ENCODE data around the gene RAB27A.
"Not testable (repeated sequence)": the region's sequence is repeated elsewhere in the genome, so short reads cannot be mapped to it uniquely, and the experiment has no call there.

Gene RAB27A

DNA sequence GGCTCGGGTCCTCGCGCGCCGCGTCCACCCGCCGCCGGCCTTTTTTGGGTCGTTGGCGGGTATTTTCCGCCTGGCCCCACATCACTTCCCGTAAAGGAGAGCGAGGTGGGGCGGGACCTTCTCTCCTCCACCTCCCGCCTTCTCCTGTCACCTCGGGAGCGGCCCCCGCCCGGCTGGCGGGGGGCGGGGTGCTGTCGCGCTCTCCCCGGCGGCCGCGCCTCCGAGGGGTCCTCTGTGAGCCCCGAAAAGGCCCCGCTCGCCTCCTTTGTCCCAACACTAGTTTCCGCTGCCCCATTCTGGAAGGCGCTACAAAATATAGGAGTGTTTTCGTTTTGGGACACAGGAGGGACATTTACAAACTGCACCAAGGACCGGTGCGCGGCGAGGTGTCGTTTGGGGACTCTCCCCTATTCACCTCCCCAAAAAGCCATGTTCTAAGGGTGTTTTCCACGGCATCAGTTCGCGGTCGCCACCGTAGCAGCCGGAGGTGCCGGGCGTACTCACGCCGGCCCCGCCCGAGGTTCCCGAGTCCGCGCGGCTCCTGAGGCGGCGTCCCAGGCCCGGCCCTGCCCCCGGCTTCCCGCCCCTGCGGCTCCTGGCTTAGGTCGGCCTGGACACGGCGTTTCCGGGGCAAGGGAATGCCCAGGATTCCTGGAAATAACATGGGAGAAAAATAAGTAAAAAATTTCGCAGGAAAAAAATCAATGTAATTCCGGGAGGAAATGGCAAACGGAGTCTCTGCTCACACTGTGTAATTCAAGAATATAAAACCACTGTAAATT, at the start of gene RAB27A:
Gene RAB27A, minus strand, starts transcription at position 68 of the 782 bp plus-strand sequence. CDS start 54,879 bp downstream, outside the sequence.
- peak; percentile 50 for DNase-seq (ENCODE audit: low read depth)

DNA sequence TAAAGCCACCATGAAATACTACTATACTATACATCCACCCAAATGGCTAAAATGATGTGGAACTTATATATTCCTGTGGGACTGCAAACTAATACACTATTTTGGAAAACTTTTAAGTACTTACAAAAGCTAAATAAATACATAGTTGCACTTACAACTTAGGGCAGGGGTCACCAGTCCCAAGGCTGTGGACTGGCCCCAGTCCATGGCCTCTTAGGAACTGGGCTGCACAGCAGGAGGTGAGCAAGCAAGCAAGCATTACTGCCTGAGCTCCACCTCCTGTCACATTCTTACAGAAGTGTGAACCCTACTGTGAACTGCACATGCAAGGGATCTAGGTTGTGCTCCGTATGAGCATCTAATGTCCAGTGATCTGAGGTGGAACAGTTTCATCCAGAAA, 47.5 kb upstream of the RAB27A start:
- no peak for DNase-seq (ENCODE audit: low read depth)

DNA sequence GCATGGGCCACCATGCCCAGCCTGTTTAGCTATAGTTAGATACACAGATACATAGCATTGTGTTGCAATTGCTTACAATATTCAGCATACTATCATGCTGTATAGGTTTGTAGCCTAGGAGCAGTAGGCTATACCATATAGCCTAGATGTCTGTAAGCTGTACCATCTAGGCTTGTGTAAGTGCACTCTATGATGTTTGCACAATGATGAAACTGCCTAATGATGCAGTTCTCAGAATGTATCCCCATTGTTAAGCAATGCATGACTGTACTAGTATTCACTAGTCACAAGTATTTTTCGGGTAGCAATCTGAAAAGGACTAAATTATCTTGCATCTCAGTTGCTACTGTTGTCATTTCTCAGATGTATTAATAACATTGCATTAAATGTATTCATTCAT, 45.4 kb upstream of the RAB27A start:
- no peak for DNase-seq (ENCODE audit: low read depth)

DNA sequence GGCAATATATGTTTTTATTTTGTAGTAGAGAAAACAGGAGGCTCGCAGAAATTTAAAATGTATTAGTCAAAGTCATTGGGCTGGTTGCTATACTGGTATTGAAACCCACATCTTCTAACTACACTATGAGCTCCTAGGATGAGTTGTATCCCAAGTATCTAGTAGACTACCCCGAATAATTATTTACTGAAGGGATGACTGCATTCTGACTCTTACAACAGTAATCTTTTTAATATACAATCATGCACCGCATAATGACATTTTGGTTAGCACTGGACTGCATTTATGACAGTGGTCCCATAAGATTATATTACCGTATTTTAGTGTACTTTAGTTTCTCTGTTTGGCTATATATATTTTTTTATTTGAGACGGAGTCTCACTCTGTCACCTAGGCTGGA, 44.8 kb upstream of the RAB27A start:
- no peak for DNase-seq (ENCODE audit: low read depth)

DNA sequence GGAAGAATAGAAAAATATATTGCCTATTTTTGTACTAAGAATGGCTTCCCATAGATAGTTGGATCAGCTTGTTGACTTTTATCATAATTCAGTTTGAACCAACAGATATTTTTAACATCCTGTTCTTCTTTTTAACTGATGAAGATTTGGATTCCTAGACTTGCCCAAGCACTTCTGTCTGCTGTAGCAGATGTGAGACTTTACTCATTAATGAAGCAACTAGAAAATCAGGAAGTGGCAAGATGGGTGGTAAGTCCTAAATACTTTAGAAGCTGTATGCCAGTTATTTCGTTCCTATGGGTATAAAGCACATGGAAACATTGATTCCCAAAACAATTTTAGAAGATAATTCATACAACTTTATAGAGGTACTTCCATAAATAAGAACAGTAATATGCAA, 37.8 kb upstream of the RAB27A start:
- no peak for DNase-seq (ENCODE audit: low read depth)

DNA sequence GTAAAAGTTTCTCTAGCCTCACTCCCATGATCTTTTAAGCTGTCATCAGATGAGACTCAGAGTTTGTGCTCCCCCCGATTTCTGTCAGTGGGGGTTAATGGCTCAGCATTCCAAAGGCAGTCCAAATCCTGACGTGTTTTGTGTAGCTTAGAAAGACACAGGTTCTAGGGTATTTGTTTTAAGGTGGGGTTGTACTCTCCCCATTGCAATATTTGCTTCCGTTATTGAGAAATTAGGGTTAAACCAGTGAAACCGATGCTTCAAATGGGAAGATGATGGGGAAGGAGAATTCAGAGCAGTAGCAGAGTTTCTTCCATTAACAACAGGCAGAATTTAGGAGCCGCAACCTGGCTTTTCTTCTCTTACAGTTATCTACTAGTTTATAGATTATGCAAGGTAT, 32.9 kb upstream of the RAB27A start:
- no peak for DNase-seq (ENCODE audit: low read depth)

DNA sequence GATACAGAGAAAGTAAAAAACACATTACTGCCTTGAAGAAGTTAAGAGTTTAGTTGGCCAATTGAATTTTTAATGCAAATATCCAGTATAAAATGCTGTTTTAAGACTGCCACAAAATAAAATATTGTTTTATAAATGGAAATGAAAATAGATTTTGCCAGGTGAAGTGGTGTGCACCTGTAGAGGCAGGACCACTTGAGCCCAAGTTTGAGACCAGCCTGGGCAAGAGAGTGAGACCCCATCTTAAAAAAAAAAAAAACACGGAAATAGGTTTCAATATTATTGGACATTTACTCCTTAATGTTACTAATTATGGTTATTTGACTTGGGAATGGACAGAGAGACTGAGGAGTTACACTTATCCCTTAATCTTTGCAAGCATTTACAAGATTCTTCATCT, 31.4 kb upstream of the RAB27A start:
- no peak for DNase-seq (ENCODE audit: low read depth)

DNA sequence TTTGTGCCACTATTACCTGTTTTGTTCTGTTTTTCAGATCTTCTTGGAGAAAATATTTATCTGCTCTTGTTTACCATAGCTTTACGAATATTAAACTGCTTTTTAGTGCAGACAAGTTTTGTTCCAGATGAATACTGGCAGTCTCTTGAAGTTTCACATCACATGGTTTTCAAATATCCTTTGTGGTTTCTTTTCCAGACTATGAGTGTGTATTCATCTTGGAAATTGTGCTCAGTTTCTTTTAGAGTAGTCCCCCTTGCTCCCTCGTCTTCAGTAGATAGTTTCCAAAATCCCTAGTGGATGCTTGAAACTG, 30.6 kb upstream of the RAB27A start:
- DNase-seq (ENCODE audit: low read depth), result no peak

DNA sequence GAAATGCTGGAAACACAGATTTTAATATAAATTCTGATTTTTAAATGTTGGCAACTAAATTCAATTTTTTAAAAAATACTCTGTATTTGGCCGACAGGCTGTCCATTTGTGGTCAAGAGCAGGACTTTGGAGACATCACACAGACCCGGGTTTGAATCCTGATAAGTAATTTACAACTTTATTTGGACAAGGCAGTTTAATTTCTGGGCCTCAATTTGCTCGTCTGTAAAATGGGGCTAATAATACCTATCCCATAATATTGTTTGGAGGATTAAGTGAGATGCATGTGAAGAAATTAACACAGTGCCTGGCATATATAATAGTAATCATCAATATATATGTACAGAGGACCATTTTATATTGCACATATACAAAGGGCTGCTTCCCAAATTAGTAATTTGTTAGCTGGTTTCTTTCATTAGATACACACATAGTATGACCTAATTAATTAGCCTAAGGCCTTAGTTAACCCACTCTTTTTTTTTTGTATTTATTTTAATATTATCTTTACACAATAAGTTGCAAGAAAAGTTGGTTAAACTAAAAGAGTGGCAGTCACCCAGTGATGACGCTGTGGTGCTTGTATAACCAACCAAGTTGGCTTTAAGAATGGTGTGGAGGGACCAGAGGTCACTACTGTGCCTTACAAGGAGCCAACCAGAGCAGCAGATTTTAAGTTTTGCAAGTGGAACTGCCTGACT, 30.1 kb upstream of the RAB27A start:
- peak; percentile 9 for DNase-seq (ENCODE audit: low read depth)

DNA sequence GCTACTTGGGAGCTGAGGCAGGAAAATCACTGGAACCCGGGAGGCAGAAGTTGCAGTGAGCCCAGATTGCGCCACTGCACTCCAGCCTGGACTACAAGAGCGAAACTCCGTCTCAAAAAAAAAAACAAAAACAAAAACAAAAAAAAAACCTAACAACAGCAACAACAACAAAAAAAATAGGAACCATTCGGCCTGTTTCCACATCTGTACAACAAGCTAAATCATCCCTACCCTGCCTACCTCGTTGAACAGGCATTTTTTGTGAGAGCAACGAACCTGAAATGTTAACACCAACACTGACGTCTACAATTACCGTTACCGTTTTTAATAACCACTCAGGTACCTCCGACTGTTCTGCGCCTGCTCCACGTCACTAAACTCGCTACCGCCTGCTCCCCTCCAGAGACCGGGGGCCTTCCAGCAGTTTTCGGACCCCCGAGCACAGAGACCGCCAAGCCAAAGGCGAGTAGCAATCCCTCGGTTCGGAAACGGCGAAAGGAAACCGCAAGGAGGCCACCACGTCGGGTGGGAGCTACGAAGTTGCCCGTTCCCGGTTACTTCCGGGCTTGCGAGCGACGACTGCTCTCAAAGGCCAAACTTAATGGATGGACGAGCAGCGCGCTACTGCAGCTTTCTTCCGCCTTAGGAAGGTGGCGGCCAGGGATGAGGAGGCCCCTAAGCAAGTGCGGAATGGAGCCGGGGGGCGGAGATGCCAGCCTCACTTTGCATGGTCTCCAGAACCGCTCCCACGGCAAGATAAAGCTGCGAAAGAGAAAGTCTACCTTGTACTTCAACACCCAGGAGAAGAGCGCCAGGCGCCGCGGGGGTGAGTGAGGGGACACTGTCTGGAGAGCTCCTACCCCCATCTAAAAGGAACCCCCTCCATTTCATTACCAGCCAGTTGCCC, 29.2 kb upstream of the RAB27A start, which contains the start of the genes PIGB and PIGBOS1:
Gene PIGB, plus strand, starts transcription at position 635 of the 907 bp plus-strand sequence. Its CDS starts 29 bp downstream, at position 664.
Gene PIGBOS1, minus strand, starts transcription at position 536 of the 907 bp plus-strand sequence. CDS start 1,331 bp downstream, outside the sequence.
- DNase-seq (ENCODE audit: low read depth), result peak; percentile 77

DNA sequence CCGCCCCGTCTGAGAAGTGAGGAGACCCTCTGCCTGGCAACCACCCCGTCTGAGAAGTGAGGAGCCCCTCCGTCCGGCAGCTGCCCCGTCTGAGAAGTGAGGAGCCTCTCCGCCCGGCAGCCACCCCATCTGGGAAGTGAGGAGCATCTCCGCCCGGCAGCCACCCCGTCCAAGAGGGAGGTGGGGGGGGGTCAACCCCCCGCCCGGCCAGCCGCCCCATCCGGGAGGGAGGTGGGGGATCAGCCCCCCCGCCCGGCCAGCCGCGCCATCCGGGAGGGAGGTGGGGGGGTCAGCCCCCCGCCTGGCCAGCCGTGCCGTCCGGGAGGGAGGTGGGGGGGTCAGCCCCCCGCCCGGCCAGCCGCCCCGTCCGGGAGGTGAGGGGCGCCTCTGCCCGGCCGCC, 13.2 kb upstream of the RAB27A start:
- DNase-seq (ENCODE audit: low read depth), result not testable (repeated sequence)

DNA sequence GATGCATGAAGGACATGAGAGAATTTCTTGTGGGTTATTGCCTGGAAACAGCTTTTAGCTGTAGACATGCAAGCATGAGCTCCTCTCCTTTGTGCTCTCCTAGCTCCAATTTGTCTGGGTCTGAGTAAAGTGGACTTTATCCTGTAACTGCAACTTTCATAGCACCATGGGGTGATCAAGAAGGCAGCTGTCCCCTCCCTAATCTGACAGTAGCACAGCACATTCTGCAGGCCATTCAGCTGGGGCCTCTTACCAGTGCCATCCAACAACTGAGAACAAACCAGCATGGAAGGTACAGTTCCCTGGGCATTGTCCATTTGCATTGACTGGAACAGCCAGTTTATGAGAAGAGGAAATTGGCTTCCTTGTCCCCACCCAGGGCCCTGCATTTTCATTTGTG, 7.7 kb upstream of the RAB27A start:
- no peak for DNase-seq (ENCODE audit: low read depth)

DNA sequence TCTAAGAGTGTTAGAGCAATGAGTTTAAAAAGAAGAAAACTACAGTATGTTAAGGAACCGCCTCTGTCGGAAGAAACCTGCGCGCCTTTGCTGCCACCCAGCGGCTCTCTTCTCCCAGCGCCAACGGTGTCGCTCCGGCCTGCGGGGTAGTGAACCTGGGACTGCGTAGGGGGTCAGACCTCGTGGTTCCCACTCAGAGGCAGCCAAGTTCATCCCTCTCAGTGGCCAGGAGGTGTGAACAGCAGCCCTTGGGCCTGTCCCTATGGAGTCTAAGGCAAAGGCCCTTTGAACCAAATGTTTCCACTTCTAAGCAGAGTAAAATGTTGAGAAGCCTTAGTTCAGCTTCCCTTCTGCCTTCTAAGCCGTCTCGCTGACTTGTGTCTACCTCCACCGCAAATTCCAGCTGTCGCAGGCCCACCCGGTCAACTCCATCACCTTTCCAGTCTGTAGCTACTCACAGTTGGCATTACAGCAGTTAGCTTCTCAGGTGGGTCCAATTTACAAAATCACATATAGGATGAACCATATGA, 980 bp upstream of the RAB27A start:
- DNase-seq (ENCODE audit: low read depth), result peak; percentile 66

DNA sequence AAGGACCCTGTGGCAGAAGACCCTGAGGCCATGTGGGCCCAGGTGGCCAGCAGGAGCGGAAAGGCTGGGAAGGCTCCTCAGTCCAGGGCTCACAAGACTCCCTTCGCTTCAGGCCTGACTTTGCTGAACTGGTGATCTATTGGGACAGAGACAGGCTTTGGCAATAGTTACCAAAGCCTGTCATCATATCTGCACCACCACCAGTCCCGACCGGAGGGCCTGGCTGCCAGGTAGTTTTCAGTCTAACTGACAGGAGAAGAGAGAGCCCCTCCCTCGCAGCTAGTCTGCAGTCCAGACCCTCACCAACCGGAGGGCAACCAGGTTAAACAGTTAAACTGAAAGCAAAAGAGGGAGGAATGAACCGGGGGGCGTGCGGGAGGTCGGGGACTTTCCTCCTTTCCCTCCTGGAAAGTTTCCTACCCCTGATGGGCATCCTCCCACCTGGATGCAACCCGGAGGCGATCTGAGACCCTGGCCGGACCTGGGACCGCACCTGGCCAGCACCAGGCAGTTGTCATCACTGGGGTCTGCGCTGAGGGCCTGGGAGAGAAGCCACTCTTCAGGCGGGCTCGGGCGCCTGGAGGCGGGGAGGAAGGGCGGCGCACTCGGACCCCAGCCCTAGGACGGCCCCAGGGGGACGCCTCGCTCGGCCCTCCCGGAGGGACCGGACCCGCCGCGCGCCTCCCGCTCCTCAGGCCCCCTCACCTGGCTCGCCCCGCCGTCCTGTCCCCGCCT, 435 bp downstream of the RAB27A start:
- DNase-seq (ENCODE audit: low read depth), result no peak

DNA sequence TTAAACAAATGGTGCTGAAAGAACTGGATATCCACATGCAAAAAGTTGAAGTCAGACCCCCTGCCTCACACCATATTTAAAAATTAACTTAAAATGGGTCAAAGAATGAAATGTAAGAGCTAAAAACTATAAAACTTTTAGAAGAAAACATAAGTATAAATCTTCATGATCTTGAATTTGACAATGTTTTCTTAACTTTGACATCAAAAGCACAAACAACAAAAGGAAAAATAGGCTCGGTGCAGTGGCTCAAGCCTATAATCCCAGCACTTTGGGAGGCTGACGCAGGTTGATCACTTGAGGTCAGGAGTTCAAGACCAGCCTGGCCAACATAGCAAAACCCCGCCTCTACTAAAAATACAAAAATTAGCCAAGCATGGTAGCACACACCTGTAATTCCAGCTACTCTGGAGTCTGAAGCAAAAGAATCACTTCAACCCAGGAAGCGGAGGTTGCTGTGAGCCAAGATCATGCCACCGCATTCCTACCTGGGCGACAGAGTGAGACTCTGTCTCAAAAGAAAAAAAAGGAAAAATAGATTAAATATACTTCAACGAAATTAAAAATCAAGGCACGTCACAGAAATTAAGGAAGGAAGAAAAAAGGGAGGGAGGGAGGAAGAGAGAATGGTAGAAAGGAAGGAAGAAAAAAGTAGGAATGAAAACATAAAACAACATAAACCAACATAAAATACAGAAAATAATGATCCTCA, 1.5 kb downstream of the RAB27A start:
- DNase-seq (ENCODE audit: low read depth), result no peak

DNA sequence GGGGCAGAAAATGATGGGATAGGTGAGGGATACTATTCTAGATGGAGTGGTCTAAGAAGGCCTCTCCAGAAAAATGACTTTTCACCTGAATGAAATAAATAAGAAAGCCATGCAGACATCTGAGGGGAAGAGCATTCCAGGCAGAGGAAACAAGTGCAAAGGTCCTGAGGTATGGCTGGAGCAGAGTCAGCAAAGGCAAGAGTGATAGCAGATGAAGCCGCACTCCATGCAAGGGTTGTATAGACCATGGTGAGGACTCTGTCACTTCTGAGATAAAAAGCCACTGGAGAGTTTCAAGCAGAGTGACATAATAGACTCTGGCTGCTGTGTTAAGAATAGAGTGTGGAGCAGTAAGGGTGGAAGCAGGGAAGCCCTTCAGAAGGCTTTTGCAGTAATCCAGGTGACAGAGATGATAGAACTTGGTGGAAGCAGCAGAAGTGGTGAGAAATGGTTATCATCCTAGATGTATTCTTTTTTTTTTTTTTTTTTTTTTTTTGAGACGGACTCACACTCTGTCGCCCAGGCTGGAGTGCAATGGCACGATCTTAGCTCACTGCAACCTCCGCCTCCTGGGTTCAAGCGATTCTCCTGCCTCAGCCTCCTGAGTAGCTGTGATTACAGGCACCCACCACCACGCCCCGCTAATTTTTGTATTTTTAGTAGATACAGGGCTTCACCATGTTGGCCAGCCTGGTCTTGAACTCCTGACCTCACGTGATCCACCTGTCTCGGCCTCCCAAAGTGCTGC, 3.0 kb downstream of the RAB27A start:
- not testable (repeated sequence) for DNase-seq (ENCODE audit: low read depth)

DNA sequence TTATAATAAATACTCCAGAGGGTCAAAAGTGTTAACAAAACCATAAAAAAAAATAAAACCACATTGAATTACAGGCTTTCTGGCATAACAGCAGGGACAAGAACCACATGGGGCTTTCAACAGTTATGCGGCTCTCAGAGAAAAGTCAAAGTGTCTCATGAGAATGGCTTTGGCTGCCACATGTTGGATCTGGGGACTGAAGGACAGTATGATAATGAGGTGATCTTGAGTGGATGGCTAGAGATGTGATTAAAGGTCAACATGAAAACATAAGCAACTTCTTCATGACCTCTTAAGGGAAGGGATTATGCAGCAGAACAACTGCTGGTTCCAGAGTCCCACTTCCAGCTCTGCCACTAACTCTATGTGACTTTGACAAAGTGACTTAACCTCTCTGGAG, 5.2 kb downstream of the RAB27A start:
- no peak for DNase-seq (ENCODE audit: low read depth)

DNA sequence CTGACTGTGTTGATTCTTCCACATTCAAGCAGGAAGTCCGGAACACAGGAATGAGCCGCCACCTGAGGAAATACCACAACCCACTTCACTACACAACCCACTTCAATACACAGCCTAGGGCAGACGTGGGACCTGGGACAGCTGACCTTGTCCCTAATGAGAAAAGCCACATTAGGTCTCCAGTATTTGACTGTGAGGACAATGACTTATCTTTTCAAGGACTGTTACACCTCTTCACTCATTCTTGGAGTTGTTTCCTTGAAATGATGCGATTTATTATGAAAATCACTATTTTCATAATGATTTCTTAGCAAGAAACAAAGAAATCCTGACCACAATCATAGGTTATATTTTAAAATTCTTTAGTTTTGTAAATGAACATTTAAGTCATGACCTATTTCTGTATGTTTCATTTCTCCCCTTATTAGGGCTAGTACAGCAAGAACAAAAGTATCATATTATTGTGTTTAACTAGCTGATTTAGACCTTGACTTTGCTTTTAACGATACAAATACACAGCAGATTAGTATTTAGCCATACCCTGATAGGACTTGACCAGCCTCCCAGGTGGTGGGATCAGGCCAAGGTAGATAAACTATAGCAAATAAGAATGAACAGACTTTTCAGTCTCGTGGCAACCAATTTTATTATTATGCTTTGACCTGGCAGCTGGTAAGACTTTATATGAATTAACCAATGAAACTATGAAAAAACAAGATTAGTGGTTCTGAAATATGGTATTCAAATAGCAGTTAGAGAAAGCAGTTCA, 6.0 kb downstream of the RAB27A start:
- no peak for DNase-seq (ENCODE audit: low read depth)

DNA sequence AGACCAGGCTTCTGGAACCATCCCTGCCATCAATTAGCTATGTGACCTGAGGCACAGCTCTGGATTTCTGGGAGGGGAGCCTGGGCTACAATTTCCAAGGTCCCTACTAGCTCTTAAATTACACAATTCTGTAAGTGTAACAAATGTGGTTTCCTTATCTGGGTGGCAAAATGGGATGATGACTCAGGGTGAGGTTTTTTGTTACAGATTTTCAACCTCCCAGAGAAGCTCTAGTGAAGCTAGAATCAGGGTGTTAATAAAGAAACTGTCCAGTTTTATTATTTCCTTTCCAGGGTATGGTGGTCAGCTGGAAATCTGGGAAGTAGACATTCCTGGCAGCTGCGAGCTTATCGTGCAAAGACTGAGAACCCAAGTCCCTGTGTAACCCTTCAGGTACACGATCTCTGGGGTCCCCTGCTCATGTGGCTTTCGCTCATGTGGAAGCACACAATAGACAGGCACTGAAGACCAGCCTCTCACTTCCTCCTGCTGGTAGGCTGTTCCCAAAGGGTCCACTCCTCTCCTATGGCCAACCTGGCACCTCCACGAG, 7.3 kb downstream of the RAB27A start:
- DNase-seq (ENCODE audit: low read depth), result no peak

Measured in fibroblast of the conjunctiva (primary cell).